ENCODE measurements around the gene IL26.
A peak's percentile ranks its signal among the peaks of the same experiment; 100 is the strongest.
"Not testable (repeated sequence)": the region's sequence is repeated elsewhere in the genome, so short reads cannot be mapped to it uniquely, and the experiment has no call there.

IL26 gene

DNA sequence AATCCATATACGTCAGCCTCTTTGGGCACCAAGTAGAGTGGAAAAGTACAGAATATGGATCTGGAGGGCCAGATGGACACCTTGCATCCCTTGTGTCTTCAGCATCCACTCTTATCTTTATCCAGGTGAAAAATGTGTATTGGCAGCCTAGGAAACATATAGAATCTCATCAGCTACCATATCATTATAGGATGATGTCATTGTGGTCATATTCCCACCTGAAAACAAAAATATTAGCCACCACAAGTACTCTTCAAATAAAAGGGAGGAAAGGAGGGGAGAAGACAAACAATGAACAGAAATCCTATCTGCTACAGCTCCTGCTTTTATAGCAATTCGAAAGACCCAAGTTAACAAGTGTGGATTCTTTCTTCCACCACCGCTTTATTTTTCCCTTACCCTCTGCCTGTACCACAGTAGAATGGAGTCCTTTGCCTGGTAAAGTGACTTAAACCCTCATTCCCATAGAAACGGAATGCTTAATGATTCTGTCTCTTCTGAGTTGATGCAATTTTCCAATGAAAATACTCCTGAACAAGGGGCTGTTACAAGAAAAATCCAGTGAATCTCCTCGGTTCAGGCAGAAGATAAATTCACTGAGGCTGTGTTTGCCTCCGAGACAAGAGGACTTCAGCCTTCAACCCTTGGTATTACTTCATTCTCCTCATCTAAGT is 13.8 kb upstream of the IL26 start:
- DNase-seq, result no peak

DNA sequence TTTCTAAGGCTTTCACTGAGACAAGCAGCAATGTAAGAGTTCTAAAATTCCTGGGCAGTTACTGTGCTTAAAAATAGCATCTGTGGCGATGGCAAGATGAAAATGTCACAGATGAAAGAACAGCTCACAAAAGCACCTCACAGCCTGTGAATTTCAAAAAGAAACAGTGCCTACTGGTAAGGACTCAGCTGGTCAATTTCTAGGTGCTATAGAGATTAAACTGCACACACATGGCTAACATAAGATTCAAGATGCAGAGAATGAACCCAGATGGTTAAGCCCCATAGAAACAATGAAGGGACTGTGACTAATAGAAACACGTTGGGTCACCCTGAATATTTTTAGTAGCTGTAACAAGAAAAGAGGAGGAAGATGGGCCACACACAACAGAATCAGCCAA is 12.0 kb upstream of the IL26 start:
- no peak for DNase-seq

DNA sequence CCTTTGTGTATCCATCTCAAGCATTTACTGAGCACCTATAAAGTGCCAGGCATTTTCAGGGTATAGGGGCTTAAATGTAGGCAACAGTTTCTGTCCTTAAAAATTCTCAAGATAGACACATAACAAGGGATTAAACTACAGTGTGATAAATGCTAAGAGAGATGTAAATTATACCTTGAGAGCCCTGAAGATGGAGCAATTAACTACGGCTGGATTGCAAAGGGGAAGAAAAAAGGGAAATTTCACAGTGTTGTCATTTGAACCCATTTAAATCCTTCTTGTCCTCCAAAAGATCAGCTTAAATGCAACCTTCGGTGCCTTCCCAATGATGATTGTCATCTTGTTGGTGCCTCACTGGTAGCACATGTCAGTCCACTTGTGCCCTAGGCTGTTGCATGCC is 11.5 kb upstream of the IL26 start:
- DNase-seq, result no peak

DNA sequence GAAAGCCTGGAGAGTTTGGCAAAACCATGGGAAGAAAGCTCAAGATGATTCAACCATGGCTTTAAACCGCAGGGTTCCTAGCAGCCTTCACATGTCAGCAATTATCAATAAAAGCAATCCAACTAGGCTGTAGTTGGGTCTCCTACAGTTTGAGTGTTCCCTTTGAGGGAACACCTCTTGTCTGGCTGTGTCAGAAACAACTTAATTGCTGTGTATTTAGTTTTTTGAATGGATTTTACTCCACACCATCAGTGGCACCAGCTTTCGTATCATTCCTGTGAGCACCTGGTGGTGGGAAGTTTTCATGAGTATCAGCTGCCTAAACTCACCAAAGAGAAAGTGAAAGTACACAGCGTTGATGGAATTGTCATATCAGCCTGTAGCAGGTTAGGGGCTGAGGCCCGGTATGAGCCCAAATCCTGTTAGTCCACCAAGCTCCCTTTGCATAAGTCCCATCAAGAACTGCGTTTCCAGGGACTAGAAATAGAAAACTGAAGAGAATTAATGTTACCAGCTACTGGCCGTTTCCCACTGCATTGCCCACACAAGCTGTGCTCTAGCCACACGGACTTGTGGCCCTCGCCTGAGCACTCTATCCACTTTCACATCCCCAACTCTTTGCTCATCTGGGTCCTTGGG is 10.9 kb upstream of the IL26 start:
- DNase-seq, result peak; percentile 37

DNA sequence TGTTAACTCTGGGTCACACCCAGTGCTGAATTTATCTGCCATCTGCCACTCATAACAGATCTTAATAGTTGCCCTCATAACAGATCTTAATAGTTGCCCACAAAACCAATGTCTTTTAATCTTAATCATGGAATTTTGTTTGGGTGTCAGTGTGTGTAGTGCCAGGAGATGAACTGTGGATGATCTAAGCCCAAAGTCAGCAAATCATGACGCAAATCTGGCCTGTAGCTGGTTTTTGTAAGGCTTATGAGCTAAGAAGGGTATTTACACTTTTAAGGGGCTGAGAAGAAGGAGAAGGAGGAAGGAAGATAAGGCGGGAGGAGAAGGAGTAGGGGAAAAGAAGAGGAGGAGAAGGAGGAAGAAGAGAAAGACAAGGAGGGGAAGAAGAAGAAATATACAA is 10.0 kb upstream of the IL26 start:
- DNase-seq, result no peak

DNA sequence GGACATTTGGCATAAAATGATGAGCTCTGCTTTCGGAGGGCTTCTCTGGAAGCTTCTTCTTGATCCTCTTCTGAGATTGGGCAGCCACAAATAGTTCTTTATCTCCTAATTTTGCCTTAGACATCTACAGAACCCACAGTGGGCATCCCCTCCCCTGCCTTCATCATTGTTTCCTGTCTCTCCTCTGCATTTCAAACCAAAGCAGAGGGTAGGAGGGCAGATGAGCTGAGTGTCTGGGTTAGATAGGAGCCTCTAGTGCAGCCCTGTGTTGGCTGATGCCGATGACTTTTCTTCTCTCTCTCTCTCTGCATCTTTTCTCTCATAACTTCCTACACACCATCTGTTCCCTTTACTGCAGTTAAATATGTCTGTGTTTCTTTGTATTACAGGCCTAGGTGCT is 8.5 kb upstream of the IL26 start:
- DNase-seq, result no peak

DNA sequence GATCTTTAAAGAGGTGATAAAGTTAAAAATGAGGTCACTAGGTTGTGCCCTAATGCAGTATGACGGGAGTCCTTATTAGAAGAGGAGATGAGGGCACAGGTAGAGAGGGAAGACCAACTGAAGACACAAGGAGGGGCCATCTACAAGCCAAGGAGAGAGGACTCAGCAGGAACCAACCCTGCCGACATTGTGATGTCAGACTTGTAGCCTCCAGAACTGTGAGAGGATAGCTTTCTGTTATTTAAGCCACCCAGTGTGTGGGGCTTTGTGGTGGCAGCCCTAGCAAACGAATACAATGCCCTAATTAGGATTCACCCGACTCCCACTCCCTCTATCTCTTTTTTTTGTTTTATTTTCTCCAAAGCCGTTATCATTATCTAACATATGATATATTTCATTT is 7.9 kb upstream of the IL26 start:
- DNase-seq, result no peak

DNA sequence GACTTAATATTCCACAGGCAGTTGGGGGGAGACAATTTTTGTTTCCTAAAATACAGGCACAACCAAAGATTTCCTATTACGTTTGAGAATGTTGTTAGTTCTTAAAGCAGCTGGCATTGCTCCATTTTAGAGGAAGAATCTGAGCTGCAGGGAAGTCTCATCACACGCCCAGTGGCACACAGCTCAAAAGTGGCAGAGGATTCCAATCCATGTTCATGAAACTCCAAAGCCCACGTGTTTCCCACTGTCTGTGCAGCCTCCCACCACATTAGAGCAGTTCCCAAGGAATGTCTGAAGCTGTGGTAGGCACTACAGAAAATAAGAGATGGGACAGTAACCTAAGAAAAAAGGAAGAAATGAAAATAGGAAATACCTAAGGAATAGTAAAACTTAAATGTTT is 6.1 kb upstream of the IL26 start:
- no peak for DNase-seq

DNA sequence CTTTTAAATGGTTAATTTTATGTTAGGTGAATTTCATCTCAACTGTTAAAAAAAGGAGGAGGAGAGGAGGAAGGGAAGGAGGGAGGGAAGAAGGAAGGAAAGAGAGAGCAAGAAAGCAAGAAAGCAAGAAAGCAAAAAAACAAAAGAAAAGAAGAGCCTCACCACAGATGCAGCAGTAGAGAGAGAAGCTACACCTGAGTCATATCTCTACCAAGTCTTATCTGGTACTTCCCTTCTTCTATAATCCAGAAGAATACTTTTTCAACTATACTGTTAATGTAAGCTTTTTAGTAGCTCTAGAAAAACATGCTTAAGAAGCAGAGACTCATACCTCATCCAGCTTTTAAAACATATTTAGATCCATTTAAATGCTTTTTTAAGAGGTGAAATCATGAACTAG is 5.6 kb upstream of the IL26 start:
- DNase-seq, result no peak

DNA sequence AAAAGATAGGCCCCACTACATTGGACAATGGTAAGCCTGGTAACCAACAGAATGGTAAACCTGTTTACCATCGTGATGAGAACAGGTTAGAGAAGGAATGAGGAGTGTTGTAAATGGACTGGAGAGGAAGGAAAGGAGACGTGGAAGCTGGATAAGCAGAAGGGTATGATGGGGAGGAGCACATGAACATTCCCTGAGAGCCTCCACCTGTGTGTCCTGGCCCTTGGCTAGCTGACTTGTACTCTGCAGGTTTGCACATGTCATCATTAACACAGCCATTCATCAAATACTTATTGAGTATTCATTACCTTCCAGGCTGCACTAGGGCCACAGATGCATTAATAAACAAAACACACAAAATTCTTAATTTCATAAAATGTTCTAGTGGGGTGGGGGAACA is 4.3 kb upstream of the IL26 start:
- no peak for DNase-seq

DNA sequence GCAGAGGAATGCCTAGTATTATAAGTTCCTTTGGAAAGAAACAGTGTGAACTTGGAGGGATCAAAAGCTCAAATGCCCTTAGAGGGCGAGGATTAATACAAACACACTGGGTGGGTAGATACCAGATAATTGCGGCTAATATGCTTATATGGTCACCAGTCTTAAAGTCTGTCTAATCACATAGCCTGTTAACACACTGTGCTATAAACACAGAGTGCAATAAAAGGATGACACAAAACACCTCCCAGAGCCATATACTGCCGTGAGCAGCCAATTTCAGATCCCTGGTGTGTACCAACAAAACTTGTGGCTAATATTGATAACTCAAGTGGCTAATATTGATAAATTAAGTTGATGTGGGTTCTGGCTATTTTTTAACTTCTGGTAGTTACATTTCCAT is 1.7 kb upstream of the IL26 start:
- DNase-seq, result no peak

DNA sequence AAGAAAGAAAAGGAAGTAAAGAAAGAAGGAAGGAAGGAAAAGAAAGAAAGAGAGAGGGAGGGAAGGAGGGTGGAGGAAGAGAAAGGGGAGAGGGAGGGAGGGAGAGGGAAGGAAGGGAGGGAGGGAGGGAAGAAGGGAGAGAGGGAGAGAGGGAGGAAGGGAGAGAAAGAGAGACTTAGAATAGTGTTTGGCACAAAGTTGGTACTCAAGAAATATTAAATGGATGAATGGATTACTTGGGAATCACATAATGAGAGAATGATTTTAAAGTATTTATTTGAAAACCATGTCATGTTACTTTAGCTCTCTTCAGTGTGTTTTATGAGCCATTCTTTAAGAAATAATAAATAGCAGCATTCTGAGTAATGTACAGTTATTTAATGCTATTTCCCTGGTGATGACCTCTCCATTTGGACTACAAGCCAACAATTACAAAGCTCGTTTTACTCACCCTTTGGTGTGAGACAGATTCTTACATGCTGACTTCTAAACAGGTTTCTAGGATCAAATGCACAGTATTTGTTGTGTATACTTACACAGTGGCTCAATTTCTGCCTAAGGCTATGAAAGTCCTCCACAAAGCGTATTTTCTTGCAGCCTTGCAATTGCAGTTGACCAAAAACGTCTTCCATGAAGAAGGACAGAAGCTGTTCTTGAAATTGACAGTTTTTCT is 861 bp downstream of the IL26 start:
- no peak for DNase-seq

DNA sequence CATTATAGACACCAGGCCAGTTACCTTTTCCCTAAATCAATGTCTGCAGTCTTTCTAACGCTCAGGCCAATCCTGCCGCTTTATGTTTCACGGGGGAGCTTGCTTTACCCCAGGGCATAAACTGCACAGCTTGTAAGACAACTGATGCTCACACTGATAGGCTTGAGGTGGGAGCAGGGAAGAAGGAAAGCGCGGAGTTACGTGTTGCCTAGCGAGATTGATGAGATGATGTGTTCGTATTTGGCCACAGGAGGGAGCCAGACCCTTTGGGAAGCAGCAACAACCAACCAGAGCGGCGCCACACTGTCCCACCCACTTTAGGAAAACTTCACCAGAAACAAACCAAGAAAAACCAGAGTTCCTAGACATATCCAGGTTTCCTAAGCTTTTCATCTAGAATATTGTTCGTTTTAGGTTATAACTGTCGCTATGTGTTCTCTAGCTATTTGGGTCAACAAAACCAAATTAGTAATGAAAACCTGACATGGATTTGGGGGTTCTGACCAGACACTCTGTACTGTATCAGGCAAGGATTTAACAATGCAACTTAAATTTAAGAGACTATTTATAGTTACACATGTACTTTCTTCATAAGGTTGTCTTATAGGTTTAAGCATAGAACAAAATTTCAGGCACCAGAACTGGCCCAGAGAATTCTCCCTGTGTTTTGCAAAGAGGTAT is 2.4 kb downstream of the IL26 start:
- peak; percentile 46 for DNase-seq

DNA sequence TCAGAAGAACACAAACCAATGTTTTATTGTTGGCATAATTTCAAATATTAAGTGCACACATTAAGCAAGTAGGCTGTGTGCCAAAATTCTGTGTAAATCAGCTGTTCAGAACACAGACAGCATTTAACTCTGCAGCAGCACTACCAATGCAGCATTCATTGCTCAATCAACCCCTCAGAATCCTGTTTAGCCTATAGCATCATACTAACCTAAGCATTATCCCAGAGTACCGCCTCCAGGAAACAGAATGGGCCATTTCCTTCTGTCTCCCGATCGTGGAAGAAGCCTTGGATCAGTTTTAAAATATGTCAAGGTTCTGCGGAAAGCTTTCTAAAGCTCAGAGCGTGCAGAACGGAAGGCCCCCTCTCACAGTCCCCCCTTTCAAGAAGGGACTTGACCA is 3.3 kb downstream of the IL26 start:
- no peak for DNase-seq

DNA sequence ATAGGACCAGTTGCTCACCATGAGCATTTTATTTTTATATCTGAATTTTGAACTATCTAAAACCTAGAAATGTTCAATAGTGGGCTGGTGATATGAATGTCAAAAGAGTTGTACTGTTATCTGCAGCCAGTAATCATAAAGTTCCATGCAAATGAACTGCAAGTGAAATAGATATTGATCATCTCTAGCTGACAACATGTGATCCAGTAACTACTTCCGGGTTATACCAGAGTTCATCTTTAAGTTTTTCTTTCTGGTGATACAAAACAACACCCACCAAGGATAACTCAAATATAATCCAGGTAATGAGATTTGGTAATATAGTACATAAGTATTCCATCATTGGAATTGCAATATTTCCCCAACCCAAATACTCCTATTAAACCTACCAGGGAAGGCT is 4.1 kb downstream of the IL26 start:
- DNase-seq, result no peak

DNA sequence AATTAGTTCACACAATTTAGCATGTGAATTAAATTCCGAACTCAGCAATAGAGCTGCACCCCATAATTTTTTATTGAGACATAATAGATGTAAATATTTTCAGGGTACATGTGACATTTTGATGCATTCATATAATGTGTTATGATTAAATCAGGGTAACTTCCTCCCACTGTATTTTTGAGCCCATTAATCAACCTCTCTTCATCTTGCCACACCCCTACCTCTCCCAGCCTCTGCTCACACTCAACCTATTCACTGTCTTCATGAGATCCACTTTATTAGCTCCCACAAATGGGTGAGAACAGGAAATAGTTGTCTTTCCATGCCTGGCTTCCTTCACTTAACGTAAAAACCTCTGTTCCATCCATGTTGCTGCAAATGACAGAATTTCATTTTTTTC is 14.7 kb downstream of the IL26 start:
- no peak for DNase-seq

DNA sequence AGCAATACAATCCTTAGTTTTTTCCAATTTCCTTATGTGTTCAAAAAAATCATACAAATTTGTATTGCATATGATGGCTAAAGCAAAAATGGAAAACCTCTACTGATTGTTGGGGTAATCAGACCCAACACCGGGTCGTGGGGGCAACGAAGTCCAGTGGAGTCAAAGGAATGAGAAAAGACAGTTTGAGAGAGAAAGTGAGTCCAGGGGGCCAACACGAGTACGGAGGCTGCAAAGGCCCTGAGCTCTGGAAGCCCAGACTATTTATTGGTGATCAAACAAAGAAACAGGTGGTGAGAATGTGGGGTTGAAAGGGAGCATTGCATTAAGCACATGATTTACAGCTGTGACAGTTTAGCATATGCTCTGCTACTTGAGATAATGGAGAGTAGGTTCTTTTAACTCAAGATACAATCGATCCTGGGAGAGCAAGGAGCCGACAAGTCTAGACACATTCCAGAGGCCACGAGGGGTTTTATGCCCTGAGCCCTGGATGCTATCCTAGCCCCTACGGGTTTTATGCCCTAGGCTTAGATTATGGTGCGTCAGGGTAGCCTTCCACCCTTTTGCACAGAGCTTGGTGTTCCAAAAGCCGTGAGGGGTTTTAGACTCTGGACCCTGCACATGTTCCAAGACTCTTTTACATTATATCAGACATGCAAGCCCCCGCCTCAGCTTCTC is 16.4 kb downstream of the IL26 start:
- not testable (repeated sequence) for DNase-seq

DNA sequence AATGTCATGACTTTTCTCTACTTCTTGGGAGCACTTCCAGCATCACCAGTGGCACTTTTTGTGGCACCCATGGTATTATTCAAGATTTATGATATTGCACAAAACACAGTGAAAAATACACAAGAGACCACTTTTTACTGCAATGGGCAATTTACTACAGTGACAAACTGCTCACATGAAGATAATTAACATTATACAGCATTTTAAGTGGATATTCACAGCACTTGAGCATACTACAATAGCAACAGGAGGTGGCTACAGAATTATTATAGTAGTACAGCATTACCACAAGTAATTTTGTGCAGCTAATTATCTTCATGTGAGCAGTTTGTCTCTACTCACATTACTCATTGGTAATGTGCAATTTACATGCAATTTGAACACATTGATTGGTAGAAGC is 18.3 kb downstream of the IL26 start:
- DNase-seq, result no peak

DNA sequence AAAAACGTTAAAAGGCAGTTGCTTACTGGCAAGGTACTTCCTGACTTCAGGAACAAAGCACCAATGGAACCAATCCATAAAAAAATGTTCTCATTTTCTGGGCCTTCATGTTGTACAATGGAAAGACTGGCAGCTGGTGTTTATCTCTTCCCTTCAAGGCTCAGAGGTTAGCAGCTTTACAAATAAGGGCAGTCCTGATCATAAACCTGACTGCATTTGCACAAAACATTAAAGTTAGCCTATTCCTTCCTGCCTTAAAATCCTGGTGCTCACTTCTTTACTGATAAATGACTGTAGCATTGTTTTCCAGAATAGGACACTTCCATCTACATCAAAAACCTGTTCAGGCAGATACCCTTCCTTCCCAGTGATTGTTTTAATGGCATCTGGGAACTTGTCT is 19.2 kb downstream of the IL26 start:
- no peak for DNase-seq

DNA sequence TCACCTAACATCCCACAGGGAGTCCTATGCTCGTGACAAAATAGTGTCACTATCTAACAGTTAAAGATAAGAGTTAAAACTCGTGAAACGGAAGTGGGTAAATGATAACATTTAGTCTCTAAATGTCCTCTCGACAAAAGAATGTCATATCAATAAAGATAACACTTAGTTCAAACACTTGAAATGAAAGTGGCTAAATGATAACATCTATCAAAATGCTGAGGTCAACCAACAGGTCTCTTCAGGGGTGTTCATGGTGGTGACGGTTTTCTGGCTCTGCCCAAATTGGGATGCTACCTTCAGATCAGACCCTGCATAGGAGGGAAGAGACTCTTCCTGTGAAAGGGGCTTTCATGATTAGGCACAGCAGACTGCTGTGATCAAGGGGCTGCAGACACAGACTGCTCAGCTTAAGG is 22.1 kb downstream of the IL26 start:
- DNase-seq, result no peak

DNA sequence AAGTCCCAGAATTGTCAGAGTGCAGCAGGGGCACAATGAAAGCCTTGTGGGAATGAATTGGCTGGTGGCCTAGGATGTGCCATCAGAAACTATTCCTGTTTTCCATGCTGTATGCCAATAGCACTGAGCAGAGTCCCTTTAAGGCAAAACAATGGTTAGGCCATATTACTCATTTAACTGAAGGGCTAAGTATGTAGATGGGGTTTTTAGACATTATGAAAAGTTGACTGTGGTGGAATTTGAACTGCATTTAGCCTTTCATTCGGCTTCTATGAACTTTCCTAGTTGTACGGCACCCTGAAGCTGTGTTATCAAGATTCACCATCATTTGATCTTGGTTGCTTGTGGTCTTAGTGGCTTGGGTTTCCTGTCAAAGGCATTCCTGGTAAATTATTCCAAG is 24.8 kb downstream of the IL26 start:
- DNase-seq, result no peak

DNA sequence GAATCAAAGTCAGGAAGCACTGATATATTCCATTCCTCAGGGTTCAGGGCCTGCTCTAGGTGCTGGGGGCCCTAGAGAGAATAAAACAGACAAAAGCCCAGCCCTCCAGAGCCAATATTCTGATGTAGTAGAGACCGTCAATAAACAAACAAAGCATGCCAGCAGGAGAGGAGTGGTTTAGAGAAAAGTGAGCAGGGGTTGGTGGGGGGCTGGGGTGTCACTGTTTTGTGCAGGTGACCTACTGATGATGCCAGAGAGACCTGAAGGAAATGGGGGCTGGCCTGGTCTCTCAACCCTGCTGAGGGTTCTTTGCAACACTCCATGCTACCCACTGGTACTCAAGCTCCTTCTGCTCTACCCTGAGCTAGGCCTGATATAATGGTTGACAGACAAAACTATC is 26.5 kb downstream of the IL26 start:
- no peak for DNase-seq

DNA sequence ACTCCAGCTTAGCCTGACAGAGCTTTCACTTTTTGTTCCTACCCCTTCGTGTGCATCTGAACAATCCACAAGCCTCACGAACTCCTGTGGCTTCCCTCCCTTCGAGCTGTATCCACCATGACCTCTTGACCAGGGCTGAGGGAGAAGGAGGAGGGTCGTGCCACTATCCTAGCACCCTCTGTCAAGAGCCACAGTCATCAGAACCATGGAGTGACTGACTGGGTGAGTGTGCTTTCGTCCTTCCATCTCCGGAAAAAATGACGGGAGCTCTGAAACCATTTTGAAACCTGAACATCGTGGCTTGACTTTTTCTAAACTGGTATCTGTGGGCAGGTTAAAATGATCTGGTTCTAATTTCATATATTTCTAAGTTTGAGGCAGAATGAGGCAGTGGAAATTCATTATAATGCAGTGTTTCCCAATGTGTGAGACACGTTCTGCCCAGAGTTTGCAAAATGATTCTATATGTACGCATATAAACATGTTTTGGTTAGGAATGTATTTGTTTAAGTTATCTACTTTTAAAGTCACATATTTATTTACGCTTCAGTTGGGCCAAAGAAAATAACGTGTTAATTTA is 27.0 kb downstream of the IL26 start:
- DNase-seq, result no peak

All from RPMI8226 (cell line).